Ovary (tissue), 3 donors: ENCODE results near the gene FOXL2.

Source experiments
- POLR2A ChIP-seq: fragments of 450-650 bp; IDR thresholded peaks from one replicate; pipeline ENCODE4 v1.6.1; 2017; ENCODE audit warnings: antibody characterized with exemption, mild to moderate bottlenecking, moderate library complexity
- TF ChIP-seq, protein P1 (sequence below), 3 donors: fragments of 450-650 bp in 2 of 3; fragments of 200-600 bp in 1 of 3; IDR thresholded peaks; one replicate each; pipeline versions ENCODE4 v1.5.1 to v1.8.0; 2016 to 2022; ENCODE audit warnings: antibody characterized with exemption in 3 of 3, mild to moderate bottlenecking in 1 of 3
- donor health status: DM: no; HTN: no; CAD: no.

DNA sequence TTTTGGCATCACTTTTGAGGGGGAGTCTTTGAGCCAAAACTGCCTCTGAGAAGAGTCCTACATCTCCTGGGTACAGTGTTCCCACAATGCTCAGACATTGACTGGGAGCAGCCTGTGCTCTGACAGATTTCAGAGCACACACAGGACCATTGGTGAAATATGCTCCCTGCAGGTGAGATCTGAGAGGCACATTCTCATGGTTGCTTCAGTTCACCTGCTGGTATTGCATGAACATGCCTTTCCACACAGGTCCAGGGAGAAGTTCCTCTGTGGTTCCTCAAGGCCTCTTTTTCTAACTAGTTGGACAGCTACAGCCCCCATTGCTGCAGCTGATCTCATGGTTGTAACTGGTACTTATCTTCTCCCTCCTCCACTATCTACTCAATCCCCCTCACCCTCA lies 37.0 kb downstream of the FOXL2 start:
- TF ChIP-seq, protein P1, sequence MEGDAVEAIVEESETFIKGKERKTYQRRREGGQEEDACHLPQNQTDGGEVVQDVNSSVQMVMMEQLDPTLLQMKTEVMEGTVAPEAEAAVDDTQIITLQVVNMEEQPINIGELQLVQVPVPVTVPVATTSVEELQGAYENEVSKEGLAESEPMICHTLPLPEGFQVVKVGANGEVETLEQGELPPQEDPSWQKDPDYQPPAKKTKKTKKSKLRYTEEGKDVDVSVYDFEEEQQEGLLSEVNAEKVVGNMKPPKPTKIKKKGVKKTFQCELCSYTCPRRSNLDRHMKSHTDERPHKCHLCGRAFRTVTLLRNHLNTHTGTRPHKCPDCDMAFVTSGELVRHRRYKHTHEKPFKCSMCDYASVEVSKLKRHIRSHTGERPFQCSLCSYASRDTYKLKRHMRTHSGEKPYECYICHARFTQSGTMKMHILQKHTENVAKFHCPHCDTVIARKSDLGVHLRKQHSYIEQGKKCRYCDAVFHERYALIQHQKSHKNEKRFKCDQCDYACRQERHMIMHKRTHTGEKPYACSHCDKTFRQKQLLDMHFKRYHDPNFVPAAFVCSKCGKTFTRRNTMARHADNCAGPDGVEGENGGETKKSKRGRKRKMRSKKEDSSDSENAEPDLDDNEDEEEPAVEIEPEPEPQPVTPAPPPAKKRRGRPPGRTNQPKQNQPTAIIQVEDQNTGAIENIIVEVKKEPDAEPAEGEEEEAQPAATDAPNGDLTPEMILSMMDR (IDR thresholded peaks at IDR 0.05): no peak
- TF ChIP-seq POLR2A: no peak
